ENCODE measurements around the gene GEMIN8.

GRCh38 chrX:14056206-14056605 lies 26.5 kb upstream of the GEMIN8 start:
- TF ChIP-seq CTCF (IDR thresholded peaks at IDR 0.05) (no peak), POLR2A (IDR thresholded peaks at IDR 0.05) (no peak)
